ENCODE data around the gene IFRD1. TPM values are rescaled to one million over a fixed set of nuclear protein-coding genes. Genes with fewer than 3 reads are reported as not detected.

Gene IFRD1
- total RNA-seq, 3 donors from 2014 or later (not counting 1 experiment from before 2014, with no cell fraction given) = 244 to 278 (median 261) TPM

DNA sequence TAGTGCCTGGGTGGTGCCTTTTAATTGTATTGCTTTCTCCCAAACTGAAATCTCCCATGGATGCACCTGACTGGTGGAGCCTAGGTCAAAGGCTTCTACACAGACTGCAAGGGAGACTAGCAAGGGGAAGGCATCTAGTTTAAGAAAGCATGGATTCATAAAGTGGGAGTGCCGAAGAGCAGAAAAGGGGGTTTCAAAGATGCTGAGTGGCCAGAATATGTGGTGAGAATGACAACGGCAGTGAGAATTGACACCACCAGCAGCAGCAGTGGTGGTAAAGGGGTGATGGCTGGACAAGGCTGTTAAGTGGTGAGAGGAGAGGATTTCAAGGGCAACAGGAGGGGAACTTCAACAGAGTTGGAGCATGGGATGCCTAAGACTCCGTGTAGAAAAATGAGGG lies 67.2 kb downstream of the IFRD1 start:
- no peak overlapping the region for H3K4me3 Mint-ChIP-seq
- intact Hi-C loops (cut with micrococcal nuclease) = no loop called here
- Histone ChIP-seq H3K27me3 (ENCODE audit: control insufficient read depth, insufficient read depth, low read length) (no peaks in the 10 kb centered on the region), H3K36me3 (ENCODE audit: control insufficient read depth, insufficient read depth, low read length) (no peaks in the 10 kb centered on the region), H3K4me1 (ENCODE audit: control insufficient read depth, insufficient read depth, low read length) (no peaks in the 10 kb centered on the region), H3K9me3 (ENCODE audit: control insufficient read depth, insufficient read depth, low read length) (no peaks in the 10 kb centered on the region), H3K27ac (ENCODE audit: low read length) (no peak overlapping the region), H3K4me3 (ENCODE audit: low read length) (no peak overlapping the region)
- DNase-seq (no peak), ATAC-seq (no peak)
- peaks cover 5 to 21% of the 10 kb centered on the region in 2 donors for H3K27me3 Mint-ChIP-seq (ENCODE audit: low read depth in 2 of 2)
- no peaks in the 10 kb centered on the region for H3K36me3 Mint-ChIP-seq
- H3K27ac Mint-ChIP-seq = no peak overlapping the region
- TF ChIP-seq CTCF (IDR thresholded peaks at IDR 0.05) = no peak
- H3K9me3 Mint-ChIP-seq = no peaks in the 10 kb centered on the region
- no peaks in the 10 kb centered on the region for H3K4me1 Mint-ChIP-seq
- WGBS (ENCODE audit: insufficient coverage) = 84% methylated on average over 3 of the region's 3 CpGs

DNA sequence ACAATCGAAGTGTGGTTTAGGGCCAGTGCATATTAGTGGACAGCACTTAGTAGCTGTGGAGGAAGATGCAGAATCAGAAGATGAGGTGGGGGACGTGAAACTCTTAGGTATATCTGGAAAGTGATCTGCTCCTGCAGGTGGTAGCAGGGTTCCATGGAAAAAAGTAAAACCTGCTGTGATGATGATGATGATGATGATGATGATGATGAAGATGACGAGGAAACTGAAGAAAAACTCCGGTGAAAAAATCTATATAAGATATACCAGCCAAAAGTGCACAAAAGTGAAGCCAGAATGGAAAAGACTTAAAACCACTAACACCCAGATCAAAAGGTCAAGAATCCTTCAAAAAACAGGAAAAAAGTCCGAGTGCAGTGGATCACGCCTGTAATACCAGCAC lies 70.5 kb downstream of the IFRD1 start:
- ATAC-seq = no peak
- H3K27me3 Mint-ChIP-seq (ENCODE audit: low read depth in 2 of 2) = peaks cover 5 to 24% of the 10 kb centered on the region in 2 donors
- no peak overlapping the region for H3K27ac Mint-ChIP-seq
- no peaks in the 10 kb centered on the region for H3K4me1 Mint-ChIP-seq
- H3K36me3 ChIP-seq (ENCODE audit: control insufficient read depth, insufficient read depth, low read length) = no peaks in the 10 kb centered on the region
- no peaks in the 10 kb centered on the region for H3K9me3 Mint-ChIP-seq
- H3K27ac ChIP-seq (ENCODE audit: low read length) = no peak overlapping the region
- intact Hi-C loops (cut with micrococcal nuclease) = no loop called here
- H3K9me3 ChIP-seq (ENCODE audit: control insufficient read depth, insufficient read depth, low read length) = no peaks in the 10 kb centered on the region
- no peak overlapping the region for H3K4me3 ChIP-seq (ENCODE audit: low read length)
- H3K36me3 Mint-ChIP-seq = no peaks in the 10 kb centered on the region
- TF ChIP-seq CTCF (IDR thresholded peaks at IDR 0.05) = no peak
- no peak for DNase-seq
- H3K27me3 ChIP-seq (ENCODE audit: control insufficient read depth, insufficient read depth, low read length) = no peaks in the 10 kb centered on the region
- no peaks in the 10 kb centered on the region for H3K4me1 ChIP-seq (ENCODE audit: control insufficient read depth, insufficient read depth, low read length)
- no peak overlapping the region for H3K4me3 Mint-ChIP-seq
- WGBS (ENCODE audit: insufficient coverage) = 94% methylated on average over 5 of the region's 6 CpGs

DNA sequence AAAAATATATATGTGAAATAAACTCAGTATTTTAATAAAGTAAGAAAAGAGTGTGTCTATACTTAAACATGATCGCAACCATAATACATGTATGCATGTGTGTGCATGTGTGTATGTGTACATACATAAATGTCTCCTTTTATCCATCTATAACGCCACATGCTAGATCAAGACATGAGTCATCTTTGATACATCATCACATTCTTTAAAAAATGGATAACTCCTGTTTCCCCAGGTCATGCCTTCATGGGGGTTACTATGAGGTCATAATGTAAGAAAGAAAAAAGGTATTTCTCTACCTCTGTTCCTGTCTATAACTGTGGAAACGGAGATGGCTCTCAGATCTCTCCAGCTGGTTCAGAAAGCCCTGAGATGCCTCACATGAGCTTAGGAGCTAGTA lies 71.7 kb downstream of the IFRD1 start:
- Mint-ChIP-seq H3K9me3 (no peaks in the 10 kb centered on the region), H3K36me3 (no peaks in the 10 kb centered on the region), H3K27ac (no peak overlapping the region), H3K27me3 (ENCODE audit: low read depth in 2 of 2) (peaks cover 5 to 26% of the 10 kb centered on the region in 2 donors), H3K4me1 (no peaks in the 10 kb centered on the region), H3K4me3 (no peak overlapping the region)
- ATAC-seq (no peak), DNase-seq (no peak)
- WGBS (ENCODE audit: insufficient coverage) = 71% methylated on average over 1 of the region's 3 CpGs
- no peak overlapping the region for H3K4me3 ChIP-seq (ENCODE audit: low read length)
- no peaks in the 10 kb centered on the region for H3K9me3 ChIP-seq (ENCODE audit: control insufficient read depth, insufficient read depth, low read length)
- no peaks in the 10 kb centered on the region for H3K27me3 ChIP-seq (ENCODE audit: control insufficient read depth, insufficient read depth, low read length)
- TF ChIP-seq CTCF (IDR thresholded peaks at IDR 0.05) = no peak
- intact Hi-C loops (cut with micrococcal nuclease) = no loop called here
- no peaks in the 10 kb centered on the region for H3K4me1 ChIP-seq (ENCODE audit: control insufficient read depth, insufficient read depth, low read length)
- no peak overlapping the region for H3K27ac ChIP-seq (ENCODE audit: low read length)
- no peaks in the 10 kb centered on the region for H3K36me3 ChIP-seq (ENCODE audit: control insufficient read depth, insufficient read depth, low read length)

DNA sequence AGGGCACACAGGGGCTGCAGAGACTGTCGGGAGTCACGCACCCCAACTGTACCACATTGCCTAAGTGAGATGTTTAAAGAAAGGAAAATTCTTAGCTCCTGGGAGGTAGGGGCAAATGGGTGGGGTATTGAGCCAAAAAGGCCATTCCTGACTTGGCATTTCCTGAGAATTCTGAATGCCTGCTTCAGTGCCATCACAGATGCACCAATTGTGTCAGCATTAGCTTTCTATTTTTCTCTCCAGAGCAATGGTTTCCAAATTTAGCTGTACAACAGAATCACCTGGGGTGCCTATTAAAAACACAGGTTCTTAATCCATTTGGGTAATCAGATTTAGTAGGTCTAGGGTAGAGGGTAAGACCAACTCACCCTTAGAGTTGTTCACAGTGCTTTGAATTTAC lies 73.6 kb downstream of the IFRD1 start:
- no peaks in the 10 kb centered on the region for H3K36me3 ChIP-seq (ENCODE audit: control insufficient read depth, insufficient read depth, low read length)
- H3K4me1 ChIP-seq (ENCODE audit: control insufficient read depth, insufficient read depth, low read length) = no peaks in the 10 kb centered on the region
- peaks cover 11 to 28% of the 10 kb centered on the region in 2 donors for H3K27me3 Mint-ChIP-seq (ENCODE audit: low read depth in 2 of 2)
- no peaks in the 10 kb centered on the region for H3K27me3 ChIP-seq (ENCODE audit: control insufficient read depth, insufficient read depth, low read length)
- H3K9me3 ChIP-seq (ENCODE audit: control insufficient read depth, insufficient read depth, low read length) = no peaks in the 10 kb centered on the region
- H3K27ac Mint-ChIP-seq = no peak overlapping the region
- TF ChIP-seq CTCF (IDR thresholded peaks at IDR 0.05) = no peak
- H3K27ac ChIP-seq (ENCODE audit: low read length) = no peak overlapping the region
- 79% methylated on average over 2 of the region's 2 CpGs for WGBS (ENCODE audit: insufficient coverage)
- no peak overlapping the region for H3K4me3 Mint-ChIP-seq
- H3K4me3 ChIP-seq (ENCODE audit: low read length) = no peak overlapping the region
- intact Hi-C loops (cut with micrococcal nuclease) = no loop called here
- no peaks in the 10 kb centered on the region for H3K9me3 Mint-ChIP-seq
- no peak for DNase-seq
- no peaks in the 10 kb centered on the region for H3K36me3 Mint-ChIP-seq
- H3K4me1 Mint-ChIP-seq = no peaks in the 10 kb centered on the region
- ATAC-seq = no peak

Data from natural killer cell (primary cell).